OCI-LY7 (cell line): ENCODE measurements around the gene ATAD1. TPM values are rescaled to one million over a fixed set of nuclear protein-coding genes. Genes with fewer than 3 reads are reported as not detected.

Experiments used
- BruUV-seq: library from RNA; stranded (reverse); fragments of 400-500 nt; replicated peaks from 2 replicates; lab custom pipeline; 2021; lab: Mats Ljungman, UMichigan
- CTCF ChIA-PET: fragments of 300-600 bp; sonication (Branson Sonifier 250); formaldehyde crosslinking; loops from one replicate; lab custom pipeline; 2022; ENCODE audit warnings: antibody characterized with exemption; ENCODE audit not compliant: unreplicated experiment; lab: Charles Lee
- POLR2A ChIA-PET: fragments of 300-600 bp; sonication (Branson Sonifier 250); formaldehyde crosslinking; loops from one replicate; lab custom pipeline; 2022; ENCODE audit warnings: antibody characterized with exemption; lab: Charles Lee
- DNase-seq: peaks from one replicate; pipeline ENCODE4 v3.0.0-alpha.2; 2015; ENCODE audit warnings: low spot score
- H2AFZ ChIP-seq: fragments of 200-600 bp; sonication (generic), shearing (Covaris generic); 2 replicates; pipeline ENCODE4 v1.6.1; 2014; ENCODE audit warnings: mild to moderate bottlenecking, antibody characterized with exemption, low read length, moderate library complexity
- H3K27ac ChIP-seq: fragments of 200-600 bp; sonication (generic); 2 replicates; pipeline ENCODE4 v1.5.1; 2014; ENCODE audit warnings: mixed run types, low read depth, mild to moderate bottlenecking, moderate library complexity, low read length, inconsistent platforms; ENCODE audit not compliant: poor library complexity, severe bottlenecking
- H3K36me3 ChIP-seq: fragments of 200-600 bp; sonication (generic); 2 replicates; pipeline ENCODE4 v1.6.1; 2014; ENCODE audit warnings: mild to moderate bottlenecking, antibody characterized with exemption, low read length, moderate library complexity, mixed read lengths; ENCODE audit not compliant: insufficient read depth
- H3K4me1 ChIP-seq: fragments of 200-600 bp; sonication (generic); 2 replicates; pipeline ENCODE4 v1.5.1; 2014; ENCODE audit warnings: mild to moderate bottlenecking, low read length; ENCODE audit not compliant: insufficient read depth, poor library complexity, severe bottlenecking
- H3K4me2 ChIP-seq: fragments of 200-600 bp; sonication (generic); 2 replicates; pipeline ENCODE4 v1.6.1; 2014; ENCODE audit warnings: mild to moderate bottlenecking, low read length
- H3K4me3 ChIP-seq: fragments of 200-600 bp; sonication (generic); 2 replicates; pipeline ENCODE4 v1.5.1; 2014; ENCODE audit warnings: mild to moderate bottlenecking, low read depth, low read length; ENCODE audit not compliant: poor library complexity, severe bottlenecking
- H3K79me2 ChIP-seq: fragments of 200-600 bp; sonication (generic); 2 replicates; pipeline ENCODE4 v1.6.1; 2016; ENCODE audit warnings: low read depth, mild to moderate bottlenecking, low read length, moderate library complexity, mixed read lengths; ENCODE audit not compliant: insufficient read depth
- H3K9me2 ChIP-seq: fragments of 200-600 bp; sonication (generic); 2 replicates; pipeline ENCODE4 v1.6.1; 2016; ENCODE audit warnings: mild to moderate bottlenecking, low read length, mixed read lengths; ENCODE audit not compliant: insufficient read depth
- H3K9me3 ChIP-seq: fragments of 200-600 bp; sonication (generic); 2 replicates; pipeline ENCODE4 v1.6.1; 2014; ENCODE audit warnings: mild to moderate bottlenecking, mixed run types, low read length, mixed read lengths
- H4K20me1 ChIP-seq: fragments of 200-600 bp; sonication (generic); 2 replicates; pipeline ENCODE4 v1.6.1; 2014; ENCODE audit warnings: mild to moderate bottlenecking, antibody characterized with exemption, low read length, moderate library complexity, mixed read lengths; ENCODE audit not compliant: insufficient read depth
- EZH2phosphoT487 ChIP-seq: fragments of 200-600 bp; sonication (generic); IDR thresholded peaks from 2 replicates; pipeline ENCODE4 v1.6.1; 2018; ENCODE audit warnings: low read depth, borderline replicate concordance, mild to moderate bottlenecking, mixed run types, antibody characterized with exemption, low read length, moderate library complexity, mixed read lengths
- intact Hi-C: fragments of 100-400 bp; cut with micrococcal nuclease; formaldehyde crosslinking; loops from one replicate; pipeline ENCODE4 v1.10.0; 2022; ENCODE audit not compliant: unreplicated experiment
- total RNA-seq, 2 experiments: library from RNA; depleted of rRNA in 1 of 2; stranded (reverse); fragments of >200 nt in 1 of 2; shearing (Covaris generic) in 1 of 2; gene quantifications; 2 replicates each; pipeline ENCODE4 v1.2.3, GENCODE V29; 2014 to 2022
- TF ChIP-seq, protein P1 (sequence below): fragments of 200-600 bp; sonication (generic); conservative IDR thresholded peaks from 2 replicates; pipeline ENCODE4 v1.5.1; 2014; ENCODE audit warnings: mild to moderate bottlenecking, antibody characterized with exemption, low read length, moderate library complexity, mixed read lengths

The ATAD1 gene
- total RNA-seq, 2 experiments from 2014 or later, result 19.6 to 47.7 TPM

- POLR2A ChIA-PET, result interaction anchor here (0.6 to 1.3 kb wide), 3 partner anchors 20 to 132 kb away, joined by 3 to 7 read pairs (median 3); no protein-coding TSS in a partner anchor
Observed at GRCh38 chr10:87763086-87763861, 54.8 kb downstream of the ATAD1 start.

DNA sequence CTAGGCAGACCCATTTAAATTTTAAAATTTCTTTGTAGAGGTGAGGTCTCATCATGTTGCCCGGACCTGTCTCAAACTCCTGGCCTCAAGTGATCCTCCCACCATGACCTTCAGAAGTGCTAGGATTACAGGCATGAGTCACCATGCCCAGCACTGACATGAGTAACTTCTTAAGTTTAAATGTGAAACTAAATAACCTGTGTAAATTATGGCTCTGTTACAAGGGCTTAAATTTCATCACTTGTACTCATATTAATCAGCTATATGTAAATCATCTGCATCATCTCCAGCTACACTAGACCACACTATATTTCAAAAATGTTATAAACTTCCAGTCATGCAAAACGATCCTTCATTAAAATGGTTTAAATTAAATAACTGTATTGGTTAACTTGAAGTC is 56.1 kb downstream of the ATAD1 start:
- no peak overlapping the region for H3K4me2 ChIP-seq
- H3K27ac ChIP-seq, result no peak overlapping the region
- H3K4me3 ChIP-seq, result no peak overlapping the region
- intact Hi-C loops, result no loop called here
- H3K9me2 ChIP-seq, result no peaks in the 10 kb centered on the region
- CTCF ChIA-PET, result no interaction called here
- BruUV-seq, result no TSS peak
- no peaks in the 10 kb centered on the region for H4K20me1 ChIP-seq
- H3K4me1 ChIP-seq, result no peaks in the 10 kb centered on the region
- no peak for TF ChIP-seq EZH2phosphoT487
- TF ChIP-seq, protein P1, sequence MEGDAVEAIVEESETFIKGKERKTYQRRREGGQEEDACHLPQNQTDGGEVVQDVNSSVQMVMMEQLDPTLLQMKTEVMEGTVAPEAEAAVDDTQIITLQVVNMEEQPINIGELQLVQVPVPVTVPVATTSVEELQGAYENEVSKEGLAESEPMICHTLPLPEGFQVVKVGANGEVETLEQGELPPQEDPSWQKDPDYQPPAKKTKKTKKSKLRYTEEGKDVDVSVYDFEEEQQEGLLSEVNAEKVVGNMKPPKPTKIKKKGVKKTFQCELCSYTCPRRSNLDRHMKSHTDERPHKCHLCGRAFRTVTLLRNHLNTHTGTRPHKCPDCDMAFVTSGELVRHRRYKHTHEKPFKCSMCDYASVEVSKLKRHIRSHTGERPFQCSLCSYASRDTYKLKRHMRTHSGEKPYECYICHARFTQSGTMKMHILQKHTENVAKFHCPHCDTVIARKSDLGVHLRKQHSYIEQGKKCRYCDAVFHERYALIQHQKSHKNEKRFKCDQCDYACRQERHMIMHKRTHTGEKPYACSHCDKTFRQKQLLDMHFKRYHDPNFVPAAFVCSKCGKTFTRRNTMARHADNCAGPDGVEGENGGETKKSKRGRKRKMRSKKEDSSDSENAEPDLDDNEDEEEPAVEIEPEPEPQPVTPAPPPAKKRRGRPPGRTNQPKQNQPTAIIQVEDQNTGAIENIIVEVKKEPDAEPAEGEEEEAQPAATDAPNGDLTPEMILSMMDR, result no peak
- no peak for DNase-seq
- H3K9me3 ChIP-seq, result no peaks in the 10 kb centered on the region
- H2AFZ ChIP-seq, result no peak overlapping the region
- peaks cover 77% of the 10 kb centered on the region for H3K36me3 ChIP-seq
- POLR2A ChIA-PET, result interaction anchor here (1.3 to 1.5 kb wide), 4 partner anchors 11 to 28 kb away, joined by 4 to 9 read pairs (median 6); no protein-coding TSS in a partner anchor
- no peaks in the 10 kb centered on the region for H3K79me2 ChIP-seq

More at GRCh38 chr10:87763086-87763861, 54.8 kb downstream of the ATAD1 start:
- no peaks in the 10 kb centered on the region for H3K9me2 ChIP-seq
- no TSS peak for BruUV-seq
- H3K27ac ChIP-seq, result no peak overlapping the region
- CTCF ChIA-PET, result no interaction called here
- peaks cover 83% of the 10 kb centered on the region for H3K36me3 ChIP-seq
- intact Hi-C loops, result no loop called here
- no peaks in the 10 kb centered on the region for H3K4me1 ChIP-seq
- no peak overlapping the region for H3K4me3 ChIP-seq
- no peak for DNase-seq
- H3K9me3 ChIP-seq, result no peaks in the 10 kb centered on the region
- H2AFZ ChIP-seq, result no peak overlapping the region
- H3K4me2 ChIP-seq, result no peak overlapping the region
- no peaks in the 10 kb centered on the region for H4K20me1 ChIP-seq
- no peaks in the 10 kb centered on the region for H3K79me2 ChIP-seq
- no peak for TF ChIP-seq EZH2phosphoT487
- TF ChIP-seq, protein P1, result no peak

DNA sequence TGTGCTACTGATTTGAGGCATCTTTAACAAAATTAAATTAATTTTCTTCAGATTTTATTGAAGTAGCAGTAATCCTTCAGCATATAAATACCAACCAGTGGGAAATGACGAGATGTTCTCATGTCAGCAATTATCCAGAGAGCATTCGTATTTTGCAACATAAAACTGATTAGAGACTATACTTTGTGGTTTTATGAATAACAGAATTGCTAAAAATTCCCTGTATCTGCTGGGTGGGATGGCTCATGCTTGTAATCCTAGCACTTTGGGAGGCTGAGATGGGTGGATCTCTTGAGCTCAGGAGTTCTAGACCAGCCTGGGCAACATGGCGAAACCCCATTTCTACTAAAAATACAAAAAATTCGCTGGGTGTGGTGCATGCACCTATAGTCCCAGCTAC is 56.9 kb downstream of the ATAD1 start:
- Histone ChIP-seq H3K36me3 (peaks cover 77% of the 10 kb centered on the region), H3K4me1 (no peaks in the 10 kb centered on the region), H3K4me3 (no peak overlapping the region), H3K9me2 (no peaks in the 10 kb centered on the region), H4K20me1 (no peaks in the 10 kb centered on the region), H2AFZ (no peak overlapping the region), H3K4me2 (no peak overlapping the region), H3K79me2 (no peaks in the 10 kb centered on the region), H3K27ac (no peak overlapping the region), H3K9me3 (no peaks in the 10 kb centered on the region)
- ChIA-PET CTCF (no interaction called here), POLR2A (interaction anchor here (0.7 to 1.5 kb wide), 4 partner anchors 10 to 829 kb away, joined by 3 to 9 read pairs (median 4); no protein-coding TSS in a partner anchor)
- BruUV-seq, result no TSS peak
- no peak for DNase-seq
- intact Hi-C loops, result no loop called here
- TF ChIP-seq EZH2phosphoT487, result no peak
- TF ChIP-seq, protein P1, result no peak
